ENCODE results near the gene PLEKHA6.

The PLEKHA6 gene

DNA sequence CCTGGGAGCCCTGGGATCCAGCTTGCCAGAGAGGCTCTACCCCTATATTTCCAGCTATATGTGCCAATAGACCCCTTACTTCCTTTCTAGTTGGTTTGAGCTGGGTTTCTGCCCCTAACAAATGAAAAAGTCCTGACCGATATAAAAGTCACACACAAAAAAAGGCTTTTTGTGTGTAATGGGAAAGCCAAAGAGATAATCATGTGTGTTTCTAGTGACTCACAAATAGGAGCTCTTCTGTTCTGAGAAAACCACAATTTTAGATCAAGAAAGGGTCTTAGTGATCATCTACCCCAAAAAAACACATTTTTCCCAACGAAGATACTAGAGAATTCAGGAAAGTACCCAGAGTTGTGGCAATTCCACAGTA lies 23.0 kb upstream of the PLEKHA6 start:
- TF ChIP-seq, protein P1, sequence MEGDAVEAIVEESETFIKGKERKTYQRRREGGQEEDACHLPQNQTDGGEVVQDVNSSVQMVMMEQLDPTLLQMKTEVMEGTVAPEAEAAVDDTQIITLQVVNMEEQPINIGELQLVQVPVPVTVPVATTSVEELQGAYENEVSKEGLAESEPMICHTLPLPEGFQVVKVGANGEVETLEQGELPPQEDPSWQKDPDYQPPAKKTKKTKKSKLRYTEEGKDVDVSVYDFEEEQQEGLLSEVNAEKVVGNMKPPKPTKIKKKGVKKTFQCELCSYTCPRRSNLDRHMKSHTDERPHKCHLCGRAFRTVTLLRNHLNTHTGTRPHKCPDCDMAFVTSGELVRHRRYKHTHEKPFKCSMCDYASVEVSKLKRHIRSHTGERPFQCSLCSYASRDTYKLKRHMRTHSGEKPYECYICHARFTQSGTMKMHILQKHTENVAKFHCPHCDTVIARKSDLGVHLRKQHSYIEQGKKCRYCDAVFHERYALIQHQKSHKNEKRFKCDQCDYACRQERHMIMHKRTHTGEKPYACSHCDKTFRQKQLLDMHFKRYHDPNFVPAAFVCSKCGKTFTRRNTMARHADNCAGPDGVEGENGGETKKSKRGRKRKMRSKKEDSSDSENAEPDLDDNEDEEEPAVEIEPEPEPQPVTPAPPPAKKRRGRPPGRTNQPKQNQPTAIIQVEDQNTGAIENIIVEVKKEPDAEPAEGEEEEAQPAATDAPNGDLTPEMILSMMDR (IDR thresholded peaks at IDR 0.05; ENCODE audit: borderline replicate concordance, control extremely low read depth, extremely low read depth, insufficient read depth, missing control alignments), result no peak
- in situ Hi-C loops (cut with MboI; ENCODE audit: low sequenced_read_pairs, unreplicated experiment), result no loop called here
- no peak for DNase-seq (ENCODE audit: low spot score)

DNA sequence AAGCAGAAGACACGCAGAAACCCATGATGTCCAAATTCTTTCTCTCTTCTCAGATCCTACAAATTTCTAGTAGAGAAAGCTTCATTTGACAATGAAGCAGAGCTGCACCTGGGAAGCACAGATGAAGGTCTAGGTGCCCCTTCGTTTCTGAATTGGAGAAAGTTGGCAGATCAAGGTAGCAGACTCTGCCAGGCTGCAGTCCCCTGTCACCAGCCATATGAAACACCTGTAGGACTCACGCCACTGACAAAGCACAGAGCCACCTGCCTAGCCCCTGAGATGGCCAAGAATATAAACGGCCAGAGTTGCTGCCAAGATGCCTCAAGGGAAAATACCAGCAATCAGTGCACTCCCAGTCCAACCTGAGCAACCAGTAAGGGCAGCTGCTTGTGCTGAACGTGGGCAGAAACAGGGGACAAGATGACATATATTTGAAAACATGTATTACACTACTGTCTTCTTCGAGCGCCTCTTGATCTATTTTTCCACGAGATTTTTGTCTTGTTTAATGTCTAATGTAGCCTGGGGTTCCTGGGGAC lies 20.6 kb upstream of the PLEKHA6 start:
- no peak for DNase-seq (ENCODE audit: low spot score)
- TF ChIP-seq, protein P1 (IDR thresholded peaks at IDR 0.05; ENCODE audit: borderline replicate concordance, control extremely low read depth, extremely low read depth, insufficient read depth, missing control alignments), result no peak
- in situ Hi-C loops (cut with MboI; ENCODE audit: low sequenced_read_pairs, unreplicated experiment), result no loop called here

DNA sequence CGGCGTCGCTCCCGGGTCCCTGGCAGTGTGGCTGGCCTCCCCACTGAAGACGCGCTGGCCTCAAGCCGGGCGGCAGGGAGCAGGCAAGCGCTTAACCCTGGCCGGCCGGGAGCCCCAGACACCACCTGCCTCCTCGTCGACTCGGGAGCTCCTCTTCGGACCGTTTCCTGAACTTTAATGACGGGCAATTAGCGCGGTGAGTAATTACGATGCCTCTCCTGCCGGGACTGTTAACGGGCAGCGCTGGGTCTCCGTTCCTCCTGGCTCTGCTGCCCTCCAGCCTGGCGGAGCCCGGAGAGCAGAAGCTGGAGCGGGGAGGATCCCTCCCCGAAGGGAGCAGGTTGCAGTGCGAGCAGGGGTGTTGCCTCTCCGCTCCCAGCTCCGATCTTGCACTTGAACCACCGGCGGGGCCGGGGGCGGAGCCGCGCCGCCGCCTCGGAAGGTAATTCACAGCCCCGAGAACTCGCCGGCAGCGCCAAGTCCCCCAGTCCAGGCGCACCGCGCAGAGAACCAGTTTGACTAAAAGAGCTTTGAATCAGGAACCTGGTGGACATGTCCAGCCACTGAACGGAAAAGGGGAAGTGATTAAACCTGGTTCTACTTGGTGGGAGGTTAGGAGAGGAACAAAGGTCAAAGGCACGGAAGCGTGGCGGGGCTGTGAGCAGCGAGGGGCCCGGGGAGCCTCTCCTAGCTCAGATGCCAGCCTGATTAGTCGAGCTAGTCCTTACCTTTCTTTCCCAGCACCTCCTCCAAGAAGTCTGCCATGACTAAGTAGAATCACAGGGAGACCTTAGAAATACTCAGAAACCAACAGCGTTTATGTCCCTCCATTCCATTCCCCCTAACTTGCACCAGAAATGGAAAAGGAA lies 18.3 kb upstream of the PLEKHA6 start:
- DNase-seq (ENCODE audit: low spot score), result peak; percentile 65
- in situ Hi-C loops (cut with MboI; ENCODE audit: low sequenced_read_pairs, unreplicated experiment), result no loop called here
- TF ChIP-seq, protein P1 (IDR thresholded peaks at IDR 0.05; ENCODE audit: borderline replicate concordance, control extremely low read depth, extremely low read depth, insufficient read depth, missing control alignments), result no peak

DNA sequence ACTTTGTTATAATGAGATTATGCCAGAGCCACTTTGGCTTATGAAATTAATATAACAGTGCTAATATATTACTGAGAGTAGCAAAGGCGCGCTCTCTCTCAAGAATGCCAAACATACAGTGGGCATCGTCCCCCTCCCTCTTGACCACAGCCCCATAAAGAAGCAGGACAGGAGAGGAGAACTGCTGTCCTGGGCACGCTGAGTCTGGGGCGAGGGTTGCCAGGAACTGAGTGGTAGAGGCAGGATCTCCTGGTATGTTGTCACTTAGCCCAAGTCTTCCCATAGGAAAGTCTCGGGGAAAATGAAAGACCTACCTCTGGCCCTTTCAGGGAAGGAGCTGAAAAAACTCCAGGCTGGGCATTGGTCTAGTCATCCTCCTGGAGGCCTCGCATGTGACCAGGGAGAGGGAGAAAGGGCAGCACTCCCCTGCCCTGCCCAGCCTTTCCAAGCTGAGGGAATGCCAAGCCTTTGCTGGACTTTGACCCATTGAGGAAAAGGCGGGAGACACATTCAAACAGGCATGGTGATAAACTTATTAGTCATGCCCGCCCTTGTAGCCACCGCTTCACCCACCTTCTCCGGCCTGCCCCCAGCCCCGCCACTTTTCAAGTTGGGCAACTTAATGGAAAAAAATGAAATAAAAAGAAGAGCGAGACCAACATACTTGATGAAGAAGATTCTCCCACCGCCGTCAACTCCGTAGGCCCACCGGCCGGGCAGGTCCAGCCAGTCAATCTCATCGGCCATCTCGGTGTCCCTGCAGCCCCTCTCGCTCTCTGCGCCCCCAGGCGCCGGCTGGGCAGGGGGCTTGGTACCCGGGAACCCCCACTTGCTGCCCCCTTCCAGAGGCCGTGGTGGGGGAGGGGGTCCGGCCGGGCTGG lies 17.4 kb upstream of the PLEKHA6 start:
- in situ Hi-C loops (cut with MboI; ENCODE audit: low sequenced_read_pairs, unreplicated experiment), result no loop called here
- DNase-seq (ENCODE audit: low spot score), result no peak
- TF ChIP-seq, protein P1 (IDR thresholded peaks at IDR 0.05; ENCODE audit: borderline replicate concordance, control extremely low read depth, extremely low read depth, insufficient read depth, missing control alignments), result no peak

DNA sequence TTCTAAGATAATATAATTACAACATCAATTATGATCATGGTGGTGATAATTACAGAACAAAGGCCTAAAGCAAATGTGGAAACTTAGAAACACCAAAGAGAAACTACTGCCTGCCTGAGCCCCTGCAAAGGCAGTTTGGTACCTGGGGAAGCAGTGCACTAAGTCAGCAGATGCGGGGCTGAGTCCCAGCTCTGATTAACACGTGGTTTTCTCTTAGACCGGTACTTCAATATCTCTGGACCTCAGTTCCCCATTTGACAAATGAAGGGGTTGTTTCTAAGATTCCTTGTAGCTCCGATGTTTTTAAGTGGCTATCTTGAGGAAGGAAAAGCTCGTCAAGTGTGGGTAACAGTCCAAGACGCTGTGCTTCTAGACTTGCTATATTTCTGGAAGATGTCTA lies 16.7 kb upstream of the PLEKHA6 start:
- DNase-seq (ENCODE audit: low spot score), result no peak
- TF ChIP-seq, protein P1 (IDR thresholded peaks at IDR 0.05; ENCODE audit: borderline replicate concordance, control extremely low read depth, extremely low read depth, insufficient read depth, missing control alignments), result no peak
- in situ Hi-C loops (cut with MboI; ENCODE audit: low sequenced_read_pairs, unreplicated experiment), result no loop called here

DNA sequence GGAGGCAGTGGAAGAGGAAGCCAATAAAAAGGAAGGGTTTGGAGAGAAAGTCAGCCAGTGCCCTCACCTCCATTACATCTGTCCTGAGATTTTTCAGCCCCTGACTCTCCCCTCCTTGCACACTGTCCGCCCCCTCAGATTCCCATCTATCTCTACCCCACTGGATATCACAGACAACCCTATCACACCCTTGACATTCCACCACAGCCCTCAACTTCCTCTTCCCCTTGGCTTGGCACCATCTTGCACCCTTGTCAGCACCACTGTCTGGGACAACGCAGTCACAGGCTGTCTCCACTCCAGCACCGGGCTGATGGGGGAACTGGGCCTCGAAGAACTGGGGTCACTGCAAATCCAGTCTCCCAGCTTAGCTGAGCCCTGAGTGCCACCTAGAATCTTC lies 14.2 kb upstream of the PLEKHA6 start:
- DNase-seq (ENCODE audit: low spot score), result no peak
- TF ChIP-seq, protein P1 (IDR thresholded peaks at IDR 0.05; ENCODE audit: borderline replicate concordance, control extremely low read depth, extremely low read depth, insufficient read depth, missing control alignments), result no peak
- in situ Hi-C loops (cut with MboI; ENCODE audit: low sequenced_read_pairs, unreplicated experiment), result no loop called here
